Measurements from ENCODE around the gene ANKLE2. TPM values are rescaled to one million over a fixed set of nuclear protein-coding genes. Genes with fewer than 3 reads are reported as not detected.

Gene ANKLE2
- total and polyA plus RNA-seq, 2 of the 8 experiments (the other 6 are each of a cell fraction or from before 2014, with no cell fraction given) = 41.0 to 64.9 TPM

DNA sequence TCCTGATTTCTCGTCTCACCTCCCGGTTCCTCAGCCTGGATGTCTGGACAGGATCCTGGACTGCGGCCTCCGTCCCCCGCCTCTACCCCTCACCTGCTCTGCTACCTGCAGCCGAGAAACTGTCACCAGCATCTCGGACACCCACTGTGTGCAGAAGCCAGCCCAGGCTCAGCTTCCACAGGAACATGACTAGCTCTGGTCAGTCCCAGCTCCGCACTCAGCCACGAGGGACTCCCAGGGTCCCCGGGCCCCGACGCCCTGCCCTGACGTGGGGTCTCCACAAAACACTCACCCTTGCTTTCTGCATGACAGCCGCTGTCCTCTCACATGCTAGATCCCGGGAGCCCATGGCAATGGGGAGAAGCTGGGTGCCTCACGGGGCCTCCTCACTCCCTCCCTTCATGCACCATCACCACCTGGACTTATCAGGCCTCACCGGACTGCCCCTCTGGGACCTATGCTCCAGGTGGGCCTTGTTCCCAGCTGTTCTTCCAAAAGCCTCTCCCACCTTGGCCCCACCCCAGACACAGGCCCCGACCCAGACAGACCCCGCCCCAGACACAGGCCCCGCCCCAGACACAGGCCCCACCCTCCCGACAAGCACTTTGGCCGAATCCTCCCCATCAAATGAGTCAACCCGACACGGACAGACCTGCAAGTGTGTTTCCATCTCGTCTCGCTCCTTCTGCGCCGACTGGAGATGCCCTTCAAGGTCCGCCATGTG is 26.9 kb upstream of the ANKLE2 start (continued):
- TF ChIP-seq CTCF (IDR thresholded peaks at IDR 0.05; ENCODE audit: control extremely low read depth in 1 of 3, insufficient read depth in 1 of 3, low read depth in 1 of 3, low read length in 3 of 3) = no peak
- no peak for TF ChIP-seq SIRT6 (IDR thresholded peaks at IDR 0.05; ENCODE audit: low read length)
- no peak for TF ChIP-seq MAX (IDR thresholded peaks at IDR 0.05)
- no peak for TF ChIP-seq SRF (IDR thresholded peaks at IDR 0.05; ENCODE audit: low read depth, low read length)
- TF ChIP-seq CBX5 (IDR thresholded peaks at IDR 0.05; ENCODE audit: low read depth, low read length) = no peak
- no peak for TF ChIP-seq CREB1 (IDR thresholded peaks at IDR 0.05)
- TF ChIP-seq TCF12 (IDR thresholded peaks at IDR 0.05; ENCODE audit: low read depth, low read length) = no peak
- TF ChIP-seq SP2 (IDR thresholded peaks at IDR 0.05; ENCODE audit: low read length) = no peak

Data from H1 (cell line).